Epithelial cell of umbilical artery (primary cell): Measurements from ENCODE around the gene GFY. TPM values are rescaled to one million over a fixed set of nuclear protein-coding genes. Genes with fewer than 3 reads are reported as not detected.

Source experiments
- total RNA-seq: library from RNA; depleted of rRNA; stranded (reverse); fragments of >200 nt; gene quantifications from 2 replicates; pipeline ENCODE4 v1.2.3, GENCODE V29; 2014

The GFY gene, protein sequence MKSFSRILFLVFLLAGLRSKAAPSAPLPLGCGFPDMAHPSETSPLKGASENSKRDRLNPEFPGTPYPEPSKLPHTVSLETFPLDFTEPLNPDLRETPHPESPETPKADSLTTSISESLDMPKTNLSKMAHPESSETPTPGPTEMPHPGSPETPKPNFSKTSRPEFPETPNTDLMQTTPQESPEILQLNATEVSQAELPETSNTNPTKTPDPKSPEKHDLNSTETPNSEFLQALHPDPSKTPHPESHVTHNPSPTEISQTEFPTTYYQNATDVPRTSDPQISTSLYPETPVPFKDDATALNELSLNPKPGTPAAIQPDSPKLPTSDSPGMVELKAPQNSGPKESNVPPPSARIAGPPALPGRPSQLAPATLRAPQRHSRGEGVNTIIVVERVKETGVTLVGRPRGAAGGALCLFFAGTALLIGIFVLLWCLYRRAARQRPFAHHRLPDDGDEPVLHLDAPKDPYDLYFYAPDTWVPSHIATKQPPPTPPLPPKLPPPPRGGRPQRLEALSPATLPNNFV
- total RNA-seq, result not detected in 2 replicates

DNA sequence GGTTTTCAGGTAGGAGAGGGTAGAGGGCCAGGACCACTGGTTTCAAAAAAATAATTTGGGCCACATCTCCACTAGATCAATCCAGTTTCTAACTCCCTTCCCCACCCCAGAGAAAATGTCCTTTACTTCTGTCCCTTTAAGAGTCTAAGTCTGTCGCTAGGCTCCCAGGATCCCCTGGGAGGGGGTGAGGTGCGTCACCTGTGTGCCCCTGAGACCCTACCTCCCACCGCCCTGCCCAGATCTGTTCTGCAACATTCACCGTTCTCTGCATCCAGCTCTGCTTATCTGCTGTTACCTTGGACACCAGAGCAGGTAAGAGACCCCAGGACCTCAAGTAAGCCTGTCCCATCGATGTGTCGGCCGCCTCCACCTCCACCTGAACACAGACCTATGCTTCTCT lies at the start of gene GFY:
TSS of gene GFY (plus strand) at position 211 of the 400 bp plus-strand sequence. CDS start 1,043 bp downstream, outside the sequence.

DNA sequence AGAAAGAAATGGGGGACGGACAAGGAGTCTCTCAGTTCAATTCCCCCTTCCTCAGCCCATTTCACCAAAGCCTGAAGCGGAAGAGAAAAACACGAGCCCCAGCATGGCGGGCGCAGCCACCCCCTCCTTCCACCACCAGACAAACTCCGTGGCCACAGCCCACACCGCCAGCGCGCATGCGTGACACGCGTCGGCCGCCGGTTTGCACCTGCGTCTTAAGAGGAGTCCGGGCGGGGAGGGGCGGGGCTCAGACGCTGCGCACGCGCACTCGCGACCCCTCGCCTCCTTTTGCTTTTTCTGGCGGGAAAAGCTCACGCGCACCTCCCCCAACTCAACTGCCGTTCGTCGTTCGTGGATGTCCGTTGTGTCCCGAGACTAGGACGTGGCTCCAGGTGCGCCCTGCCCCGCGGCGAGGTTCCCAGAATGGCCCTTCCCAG lies 37.2 kb upstream of the GFY start, which contains the start of gene KASH5:
TSS of gene KASH5 (plus strand) at position 314 of the 437 bp plus-strand sequence. CDS start 2,635 bp downstream, outside the sequence.

DNA sequence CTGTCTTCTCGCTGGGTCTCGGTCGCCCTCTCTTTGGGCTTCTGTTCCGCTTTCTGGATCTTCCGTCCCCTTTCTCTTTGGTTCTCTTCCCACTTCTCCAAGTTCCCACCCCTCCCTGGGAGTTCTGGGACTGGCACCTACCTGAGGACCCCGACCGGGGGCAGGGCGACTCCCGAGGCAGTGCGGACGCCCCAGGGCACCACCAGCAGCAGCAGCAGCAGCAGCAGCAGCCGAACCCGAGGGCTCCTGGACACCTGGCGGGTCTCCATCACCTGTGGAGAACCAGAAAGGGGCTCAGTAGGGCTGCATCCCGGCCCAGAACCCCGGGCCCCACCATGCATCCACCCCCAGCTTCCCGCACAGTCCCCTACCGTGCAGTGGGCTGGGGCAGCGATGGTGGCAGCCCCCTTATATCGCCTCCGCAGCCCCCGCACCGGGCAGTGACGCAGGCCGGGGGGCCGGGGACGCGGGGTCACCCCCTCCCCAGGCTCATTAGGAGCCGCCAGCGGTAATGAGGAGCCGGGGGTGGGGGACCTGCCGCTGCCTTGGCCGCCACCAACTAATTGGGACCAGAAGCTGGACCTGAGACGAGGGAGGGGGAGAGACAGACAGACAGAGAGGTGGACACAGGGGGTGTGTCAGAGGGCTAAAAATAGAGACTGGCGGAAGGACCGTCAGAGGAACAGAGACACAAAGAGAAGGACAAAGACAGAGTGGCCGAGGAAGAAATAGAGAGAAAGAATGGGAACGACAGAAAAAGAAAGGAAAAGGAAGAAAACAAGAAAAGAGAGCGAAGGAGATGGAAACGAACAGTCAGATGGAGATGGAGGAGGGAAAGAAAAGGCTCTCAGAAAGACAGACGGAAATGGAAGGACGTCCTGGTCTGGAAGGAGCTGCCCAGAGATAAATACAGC lies 1.9 kb upstream of the GFY start, which contains the start of gene PTH2:
TSS of gene PTH2 (minus strand) at position 371 of the 914 bp plus-strand sequence. CDS start at position 269, 102 bp downstream.

DNA sequence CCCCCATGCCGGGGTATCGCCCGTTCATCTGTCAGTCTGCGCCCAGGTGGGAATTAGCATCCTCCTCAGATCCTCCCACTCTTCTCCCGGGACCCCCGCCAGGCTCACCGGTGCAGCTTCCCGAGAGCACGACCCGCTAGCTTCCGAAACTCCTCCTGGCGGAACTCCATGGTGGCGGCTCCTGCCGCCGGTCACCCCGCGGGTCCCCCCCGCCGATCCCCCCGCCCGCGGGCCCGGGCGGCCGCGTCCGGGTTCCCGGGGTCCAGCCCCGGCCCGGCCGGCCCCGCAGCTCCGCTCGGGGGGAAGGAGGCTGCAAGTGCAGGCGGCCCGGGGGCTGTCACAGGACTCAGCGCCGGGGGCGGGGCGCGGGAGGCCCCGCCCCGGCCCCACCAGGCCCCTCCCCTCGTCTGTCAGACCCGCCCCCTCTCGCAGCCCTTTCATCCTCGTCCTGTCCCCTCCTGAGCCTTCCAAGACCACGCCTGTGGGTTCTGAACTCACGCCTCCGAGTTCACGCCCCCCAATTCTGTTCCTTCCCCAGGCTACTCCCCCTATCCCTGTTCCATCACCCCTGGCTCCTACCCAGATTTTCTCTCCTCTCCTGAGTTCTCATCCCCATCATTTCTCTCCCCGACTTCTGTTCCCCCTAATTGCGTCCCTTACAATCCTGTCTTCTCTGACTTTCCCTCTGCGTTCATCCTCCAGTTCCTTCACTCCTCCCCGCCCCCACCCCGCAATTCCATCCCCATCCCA lies 16.2 kb downstream of the GFY start, which contains the start of gene SLC17A7:
TSS of gene SLC17A7 (minus strand) at position 318 of the 750 bp plus-strand sequence. CDS start at position 170, 148 bp downstream.

DNA sequence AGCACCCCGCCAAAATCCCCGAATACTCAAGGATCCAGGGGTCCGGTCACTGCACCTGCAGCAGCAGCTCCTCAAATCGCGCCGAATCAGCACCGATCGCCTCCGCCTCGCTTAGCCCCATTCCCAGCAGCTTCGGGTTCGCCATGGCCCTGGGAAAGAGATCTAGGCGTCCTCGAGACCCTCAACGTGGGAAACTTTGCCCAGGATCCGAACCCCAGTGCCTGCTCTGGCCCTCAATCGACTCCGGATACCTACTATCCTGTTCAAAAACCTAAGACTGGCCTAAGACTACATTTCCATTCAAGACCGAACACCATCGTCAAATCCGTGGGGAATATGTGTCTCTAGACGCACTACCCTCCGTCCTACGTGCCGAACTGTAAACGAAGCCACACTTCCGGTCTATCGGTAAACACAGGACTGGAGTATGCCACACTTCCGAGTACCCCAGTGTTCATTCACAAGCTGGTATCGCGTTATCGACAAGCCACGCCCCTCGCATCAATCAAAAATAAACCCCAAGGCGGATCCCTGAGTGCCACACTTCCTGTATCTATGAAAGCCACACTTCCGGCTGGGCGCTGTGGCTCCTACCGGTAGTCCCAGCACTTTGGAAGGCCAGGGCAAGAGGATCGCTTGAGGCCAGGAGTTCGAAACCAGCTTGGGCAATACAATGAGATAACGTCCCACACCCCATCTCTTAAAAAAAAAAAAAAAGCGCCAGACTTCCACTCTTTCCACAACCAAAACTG lies 26.4 kb downstream of the GFY start, which contains the start of gene PIH1D1:
TSS of gene PIH1D1 (minus strand) at position 385 of the 752 bp plus-strand sequence. CDS start at position 145, 240 bp downstream.

DNA sequence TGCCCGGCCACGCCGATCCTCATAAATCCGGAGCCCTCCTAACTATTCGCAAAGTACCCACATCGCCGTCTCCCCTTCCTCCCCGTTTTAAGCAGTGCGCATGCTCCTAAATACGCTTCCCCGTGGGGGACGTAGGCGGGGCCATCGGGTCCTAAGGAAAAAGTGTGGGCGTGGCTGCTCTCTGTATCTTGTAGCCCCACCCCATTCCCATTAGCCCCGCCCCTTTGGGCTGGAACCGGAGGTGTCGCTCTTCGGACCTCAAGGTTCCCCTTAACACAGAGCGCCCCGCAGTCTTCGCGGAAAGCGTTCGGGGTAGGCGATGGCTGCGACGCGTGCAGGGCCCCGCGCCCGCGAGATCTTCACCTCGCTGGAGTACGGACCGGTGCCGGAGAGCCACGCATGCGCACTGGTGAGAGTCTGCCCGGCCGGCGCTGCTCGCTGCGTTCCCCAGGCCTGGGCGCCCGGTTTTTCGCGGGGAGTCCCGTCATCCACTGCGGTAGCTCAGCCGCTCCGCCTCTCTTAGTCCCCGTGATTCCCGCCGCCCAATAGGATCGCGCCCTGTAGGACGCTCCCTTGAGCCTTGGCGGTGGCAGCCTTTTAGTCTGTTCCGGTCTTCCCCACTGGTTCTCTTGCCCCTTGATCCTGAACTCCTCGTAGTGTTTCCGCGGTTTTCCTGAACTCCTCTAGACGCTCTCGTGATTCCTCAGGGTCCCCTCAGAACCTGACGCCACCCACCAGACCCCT lies 28.0 kb downstream of the GFY start, which contains the start of gene ALDH16A1:
TSS of gene ALDH16A1 (plus strand) at position 213 of the 744 bp plus-strand sequence. CDS start at position 320, 107 bp downstream.

DNA sequence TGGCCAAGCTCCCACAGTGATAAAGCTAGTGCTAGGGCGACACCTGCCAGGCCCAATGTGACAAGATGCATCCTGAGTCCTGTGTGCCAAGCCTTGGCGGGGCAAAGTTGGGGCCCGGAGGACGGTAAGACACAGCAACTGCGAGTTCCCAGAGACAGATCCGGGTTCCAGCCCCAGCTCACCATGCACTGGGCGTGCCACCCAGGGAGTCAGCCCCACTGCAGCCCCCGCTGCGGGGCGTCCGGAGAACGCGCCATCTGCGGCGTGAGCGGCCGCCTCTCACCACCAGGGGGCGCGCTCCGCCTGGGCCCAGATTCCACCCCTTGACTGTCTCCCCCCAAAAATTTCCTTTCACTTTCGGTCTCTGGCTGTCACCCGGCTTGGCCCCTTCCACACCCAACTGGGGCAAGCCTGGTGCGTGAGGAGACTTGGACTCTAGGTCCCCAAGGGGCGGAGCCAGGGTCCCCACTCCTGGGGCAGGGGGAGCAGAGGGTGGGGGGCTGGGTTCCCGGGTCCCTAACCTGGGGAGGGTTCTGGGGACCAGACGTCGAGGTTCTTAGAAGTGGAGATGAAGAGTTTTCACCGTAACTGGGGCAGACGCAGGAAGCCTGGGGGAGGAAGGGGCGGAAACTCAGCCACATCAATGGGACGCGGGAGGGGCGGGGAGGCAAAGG lies 48.8 kb downstream of the GFY start, which contains the start of gene FLT3LG:
TSS of gene FLT3LG (plus strand) at position 348 of the 674 bp plus-strand sequence. CDS start 425 bp downstream, outside the sequence.

Other genes with a start within 250 kb of the GFY start
- gene SLC6A16, start 100.2 kb upstream of the GFY start, total RNA-seq, result under 0.01 and 0.15 TPM in 2 replicates
- gene CD37, start 90.0 kb upstream of the GFY start, total RNA-seq, result not detected in 2 replicates
- gene TEAD2, start 63.0 kb upstream of the GFY start, total RNA-seq, result 43.8 and 64.3 TPM in 2 replicates
- not detected in 2 replicates for gene DKKL1, start 61.5 kb upstream of the GFY start, total RNA-seq
- not detected in 2 replicates for gene KASH5, start 37.1 kb upstream of the GFY start, total RNA-seq
- gene PTH2, start 1.9 kb upstream of the GFY start, total RNA-seq, result not detected in 2 replicates
- gene SLC17A7, start 16.1 kb downstream of the GFY start, total RNA-seq, result 0.15 TPM in 1 of 2 replicates, not detected in the other
- 162 and 176 TPM in 2 replicates for gene PIH1D1, start 26.4 kb downstream of the GFY start, total RNA-seq
- 40.3 and 62.9 TPM in 2 replicates for gene ALDH16A1, start 27.8 kb downstream of the GFY start, total RNA-seq
- gene FLT3LG, start 48.8 kb downstream of the GFY start, total RNA-seq, result 0.32 and 1.8 TPM in 2 replicates
- 1,312 and 3,748 TPM in 2 replicates for gene RPL13A, start 62.2 kb downstream of the GFY start, total RNA-seq
- gene RPS11, start 71.0 kb downstream of the GFY start, total RNA-seq, result 1,938 and 5,232 TPM in 2 replicates
- gene FCGRT, start 87.3 kb downstream of the GFY start, total RNA-seq, result 48.1 and 62.3 TPM in 2 replicates
- 76.3 and 146 TPM in 2 replicates for gene RCN3, start 102.6 kb downstream of the GFY start, total RNA-seq
- gene NOSIP, start 155.2 kb downstream of the GFY start, total RNA-seq, result 103 and 121 TPM in 2 replicates
- gene PRRG2, start 155.9 kb downstream of the GFY start, total RNA-seq, result 1.3 and 1.4 TPM in 2 replicates
- gene PRR12, start 165.8 kb downstream of the GFY start, total RNA-seq, result 1.4 and 1.6 TPM in 2 replicates
- 43.5 and 48.4 TPM in 2 replicates for gene RRAS, start 214.8 kb downstream of the GFY start, total RNA-seq
- 8.2 and 11.7 TPM in 2 replicates for gene SCAF1, start 216.8 kb downstream of the GFY start, total RNA-seq
- gene IRF3, start 240.5 kb downstream of the GFY start, total RNA-seq, result 48.8 and 53.9 TPM in 2 replicates
- 7.0 and 7.5 TPM in 2 replicates for gene BCL2L12, start 240.5 kb downstream of the GFY start, total RNA-seq